Naive thymus-derived CD8-positive, alpha-beta T cell (primary cell): Measurements from ENCODE around the gene ASB1. TPM values are rescaled to one million over a fixed set of nuclear protein-coding genes. Genes with fewer than 3 reads are reported as not detected.
A peak's percentile ranks its signal among the peaks of the same experiment; 100 is the strongest.
"Not testable (repeated sequence)": the region's sequence is repeated elsewhere in the genome, so short reads cannot be mapped to it uniquely, and the experiment has no call there.

Experiments used
- ATAC-seq, 2 donors: fragments of 150-1000 bp; cut with Tn5 transposase in 1 of 2; sonication (Bioruptor Pico), chemical (Tn5 transposase) in 1 of 2; 1 replicate in 1 of 2; 2 replicates in 1 of 2; pipeline ENCODE4 v1.10.0; 2021; ENCODE audit warnings: mild to moderate bottlenecking in 2 of 2, moderate library complexity in 2 of 2
- POLR2A ChIA-PET: fragments of 350-600 bp; sonication (Branson Sonifier 250); formaldehyde crosslinking; loops from one replicate; lab custom pipeline; 2021; ENCODE audit warnings: antibody characterized with exemption; lab: Charles Lee
- DNase-seq, 10 donors: peaks; one replicate each; pipeline versions ENCODE4 v3.0.0 to v3.0.0-alpha.2; 2020 to 2022
- H3K27ac Mint-ChIP-seq, 10 donors: one replicate each; pipeline ENCODE4 v1.8.0; 2020 to 2022; ENCODE audit warnings: mild to moderate bottlenecking in 10 of 10, mixed read lengths in 10 of 10, moderate library complexity in 4 of 10, inconsistent platforms in 1 of 10
- H3K27me3 Mint-ChIP-seq, 5 donors: one replicate each; pipeline ENCODE4 v1.8.0; 2021 to 2022; ENCODE audit warnings: mixed read lengths in 5 of 5
- H3K36me3 Mint-ChIP-seq, 3 donors: one replicate each; pipeline ENCODE4 v1.8.0; 2020 to 2022; ENCODE audit warnings: mixed read lengths in 3 of 3, mild to moderate bottlenecking in 2 of 3, inconsistent platforms in 1 of 3
- H3K4me1 Mint-ChIP-seq, 4 donors: one replicate each; pipeline ENCODE4 v1.8.0; 2021 to 2022; ENCODE audit warnings: mixed read lengths in 4 of 4
- H3K4me3 Mint-ChIP-seq, 10 donors: one replicate each; pipeline ENCODE4 v1.8.0; 2020 to 2022; ENCODE audit warnings: mild to moderate bottlenecking in 10 of 10, mixed read lengths in 10 of 10, moderate library complexity in 6 of 10, inconsistent platforms in 1 of 10
- H3K9me3 Mint-ChIP-seq, 9 donors: one replicate each; pipeline ENCODE4 v1.8.0; 2020 to 2022; ENCODE audit warnings: mixed read lengths in 9 of 9, mild to moderate bottlenecking in 3 of 9, inconsistent platforms in 1 of 9, moderate library complexity in 1 of 9
- polyA plus RNA-seq, 3 donors: library from polyadenylated mRNA; unstranded; fragments of 300-500 nt; fragmentation: Illumina TruSeq; gene quantifications; one replicate each; pipeline ENCODE4 v1.2.3, GENCODE V29; 2021
- total RNA-seq, 8 experiments: library from RNA in 2 of 8; stranded (reverse) in 2 of 8; gene quantifications; one replicate each; pipeline ENCODE4 v1.2.3 and lab custom pipeline; 2021 to 2026

The ASB1 gene
- total and polyA plus RNA-seq, 5 experiments from 2014 or later: 23.3 to 53.3 (median 35.7) TPM

- ATAC-seq: no peak
- POLR2A ChIA-PET: no interaction called here
- H3K36me3 Mint-ChIP-seq: peaks cover 0 to 2% (median 2%) of the 10 kb centered on the region in 3 donors
- H3K27me3 Mint-ChIP-seq: no peaks in the 10 kb centered on the region
- peaks cover 0 to 9% (median 2%) of the 10 kb centered on the region in 4 donors for H3K4me1 Mint-ChIP-seq
- no peak overlapping the region for H3K4me3 Mint-ChIP-seq
- H3K9me3 Mint-ChIP-seq: no peaks in the 10 kb centered on the region
- H3K27ac Mint-ChIP-seq: no peak overlapping the region
- DNase-seq: no peak
These were observed 36.6 kb upstream of the ASB1 start for GRCh38 chr2:238389988-238390589.

DNA sequence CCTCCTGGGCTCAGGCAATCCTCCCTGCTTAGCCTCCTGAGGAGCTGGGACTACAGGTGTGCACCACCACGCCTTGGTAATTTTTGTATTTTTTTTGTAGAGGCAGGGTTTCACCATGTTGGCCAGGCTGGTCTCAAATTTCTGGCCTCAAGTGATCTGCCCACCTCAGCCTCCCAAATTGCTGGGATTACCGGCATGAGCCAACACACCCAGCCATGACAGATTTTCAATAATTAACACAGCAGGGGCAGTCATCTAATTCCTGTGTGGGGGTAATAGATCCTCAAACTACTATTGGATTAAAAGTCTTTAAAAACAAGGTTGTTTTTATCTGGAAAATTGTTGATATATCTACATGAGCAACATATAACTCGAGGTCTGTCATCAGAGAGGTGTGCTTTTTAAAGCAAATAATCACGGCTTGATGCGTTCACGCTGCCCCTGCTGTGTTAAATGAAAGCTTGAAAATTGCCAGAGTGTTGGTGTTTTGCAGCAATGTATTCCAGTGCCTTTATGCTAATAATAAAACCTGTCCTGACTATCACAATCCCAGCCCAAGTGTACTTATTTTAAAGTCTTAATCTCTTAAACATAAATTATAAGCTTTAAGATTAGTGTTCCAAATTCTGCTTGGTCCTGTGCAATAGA is 35.6 kb upstream of the ASB1 start:
- H3K4me3 Mint-ChIP-seq: no peak overlapping the region
- ATAC-seq: no peak

DNA sequence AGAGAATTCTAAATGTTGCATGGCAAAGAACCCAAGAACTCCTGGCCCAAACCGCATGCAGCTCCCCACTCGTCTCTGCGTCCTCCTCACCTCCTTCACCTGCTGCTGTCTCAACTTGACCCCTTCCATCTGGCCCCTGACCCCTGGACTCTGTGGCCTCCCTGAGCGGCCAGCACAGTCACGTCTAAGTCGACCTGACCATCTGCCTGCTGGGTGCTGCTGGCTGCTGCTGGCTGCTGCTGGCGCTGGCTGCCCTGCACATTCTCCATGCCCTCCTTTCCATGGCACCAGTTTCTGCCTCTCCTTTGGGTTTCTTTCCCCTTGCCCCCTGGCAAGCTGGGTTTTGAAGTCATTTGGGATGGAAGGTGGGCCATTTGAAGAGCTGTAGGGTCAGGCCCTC is 30.1 kb upstream of the ASB1 start:
- no peaks in the 10 kb centered on the region for H3K27me3 Mint-ChIP-seq
- POLR2A ChIA-PET: no interaction called here
- DNase-seq (no peak), ATAC-seq (no peak)
- H3K4me1 Mint-ChIP-seq: no peaks in the 10 kb centered on the region
- H3K36me3 Mint-ChIP-seq: peaks cover 0 to 23% (median 3%) of the 10 kb centered on the region in 3 donors
- H3K9me3 Mint-ChIP-seq: no peaks in the 10 kb centered on the region
- no peak overlapping the region for H3K4me3 Mint-ChIP-seq
- peak overlapping the region in 1 of 10 donors; percentile 57 for H3K27ac Mint-ChIP-seq

More for the DNA sequence above, 35.6 kb upstream of the ASB1 start:
- DNase-seq: no peak
- Mint-ChIP-seq H3K4me1 (peaks cover 0 to 9% (median under 1%) of the 10 kb centered on the region in 4 donors), H3K27ac (no peak overlapping the region), H3K9me3 (no peaks in the 10 kb centered on the region), H3K36me3 (peaks cover 0 to 2% (median 2%) of the 10 kb centered on the region in 3 donors), H3K27me3 (no peaks in the 10 kb centered on the region)
- POLR2A ChIA-PET: interaction anchor here (0.6 kb wide), 1 partner anchor 15 kb away, joined by 7 read pairs; no protein-coding TSS in a partner anchor

GRCh38 chr2:238397356-238397755 is 29.4 kb upstream of the ASB1 start:
- POLR2A ChIA-PET: no interaction called here
- Mint-ChIP-seq H3K27me3 (no peaks in the 10 kb centered on the region), H3K9me3 (no peaks in the 10 kb centered on the region), H3K27ac (peak overlapping the region in 3 of 10 donors; percentile 27 to 57 (median 39)), H3K4me1 (no peaks in the 10 kb centered on the region), H3K36me3 (peaks cover 0 to 24% (median 5%) of the 10 kb centered on the region in 3 donors), H3K4me3 (no peak overlapping the region)
- ATAC-seq: no peak
- no peak for DNase-seq

- H3K4me1 Mint-ChIP-seq: no peaks in the 10 kb centered on the region
- H3K9me3 Mint-ChIP-seq: no peaks in the 10 kb centered on the region
- peaks cover 0 to 24% (median 5%) of the 10 kb centered on the region in 3 donors for H3K36me3 Mint-ChIP-seq
- no peak for DNase-seq
- ATAC-seq: no peak
- H3K27ac Mint-ChIP-seq: peak overlapping the region in 2 of 10 donors; percentile 64 to 70
- no peak overlapping the region for H3K4me3 Mint-ChIP-seq
- H3K27me3 Mint-ChIP-seq: no peaks in the 10 kb centered on the region
- POLR2A ChIA-PET: no interaction called here
These were observed 28.1 kb upstream of the ASB1 start for GRCh38 chr2:238398577-238398976.

GRCh38 chr2:238399094-238399493 is 27.6 kb upstream of the ASB1 start:
- Mint-ChIP-seq H3K9me3 (no peaks in the 10 kb centered on the region), H3K4me3 (no peak overlapping the region), H3K36me3 (peaks cover 0 to 24% (median 5%) of the 10 kb centered on the region in 3 donors), H3K27ac (no peak overlapping the region), H3K4me1 (no peaks in the 10 kb centered on the region), H3K27me3 (no peaks in the 10 kb centered on the region)
- POLR2A ChIA-PET: no interaction called here
- ATAC-seq: no peak
- no peak for DNase-seq

DNA sequence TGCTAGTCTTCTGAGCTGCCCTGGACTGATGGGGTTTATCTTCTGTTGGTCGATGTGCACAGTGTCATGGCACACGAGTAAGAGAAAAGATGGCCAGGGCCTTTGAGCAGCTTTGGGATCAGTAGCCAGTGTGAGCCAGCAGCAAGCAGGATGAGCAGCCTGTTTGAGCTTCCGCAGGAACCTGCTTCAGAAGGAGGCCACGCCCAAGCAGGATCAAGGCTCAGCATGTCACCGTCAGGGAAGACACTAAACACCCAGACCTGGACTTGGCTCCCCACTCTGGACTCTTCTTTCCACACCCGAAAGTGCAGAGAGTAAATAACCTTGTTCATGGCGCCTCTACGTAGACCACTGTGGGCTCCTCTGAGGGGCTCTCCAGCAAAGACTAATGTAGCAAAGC is 25.2 kb upstream of the ASB1 start:
- POLR2A ChIA-PET: no interaction called here
- Mint-ChIP-seq H3K4me1 (peaks cover 3 to 13% (median 12%) of the 10 kb centered on the region in 4 donors), H3K36me3 (peaks cover 0 to 24% (median 2%) of the 10 kb centered on the region in 3 donors), H3K27ac (peak overlapping the region in 1 of 10 donors; percentile 47), H3K9me3 (no peaks in the 10 kb centered on the region), H3K4me3 (no peak overlapping the region), H3K27me3 (no peaks in the 10 kb centered on the region)
- no peak for ATAC-seq
- no peak for DNase-seq

- POLR2A ChIA-PET: no interaction called here
- H3K27me3 Mint-ChIP-seq: no peaks in the 10 kb centered on the region
- no peak overlapping the region for H3K4me3 Mint-ChIP-seq
- H3K9me3 Mint-ChIP-seq: no peaks in the 10 kb centered on the region
- H3K36me3 Mint-ChIP-seq: peaks cover 0 to 22% (median 2%) of the 10 kb centered on the region in 3 donors
- no peak for DNase-seq
- H3K4me1 Mint-ChIP-seq: peaks cover 3 to 13% (median 12%) of the 10 kb centered on the region in 4 donors
- no peak overlapping the region for H3K27ac Mint-ChIP-seq
- no peak for ATAC-seq
These were observed 22.9 kb upstream of the ASB1 start for GRCh38 chr2:238403632-238404405.

- H3K4me3 Mint-ChIP-seq: no peak overlapping the region
- DNase-seq: no peak
- peaks cover 0 to 15% (median 2%) of the 10 kb centered on the region in 3 donors for H3K36me3 Mint-ChIP-seq
- H3K9me3 Mint-ChIP-seq: no peaks in the 10 kb centered on the region
- POLR2A ChIA-PET: no interaction called here
- no peak for ATAC-seq
- peak overlapping the region in 2 of 10 donors; percentile 92 to 94 for H3K27ac Mint-ChIP-seq
- H3K4me1 Mint-ChIP-seq: peaks cover 3 to 13% (median 12%) of the 10 kb centered on the region in 4 donors
- H3K27me3 Mint-ChIP-seq: no peaks in the 10 kb centered on the region
These were observed 22.1 kb upstream of the ASB1 start for GRCh38 chr2:238404406-238405216.

DNA sequence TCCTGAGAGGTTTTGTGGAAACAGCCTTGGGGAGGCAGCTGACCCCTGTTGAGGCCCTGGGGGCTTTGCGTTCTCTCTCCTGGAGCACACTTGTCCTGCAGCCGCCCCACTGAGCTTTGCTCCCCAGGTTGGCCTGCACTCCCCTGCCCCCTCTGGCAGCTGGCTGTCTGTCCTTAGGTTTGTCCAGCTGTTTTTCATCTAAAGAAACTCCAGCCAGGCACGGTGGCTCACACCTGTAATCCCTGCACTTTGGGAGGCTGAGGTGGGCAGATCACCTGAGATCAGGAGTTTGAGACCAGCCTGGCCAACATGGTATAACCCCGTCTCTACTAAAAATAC is 21.5 kb upstream of the ASB1 start:
- ATAC-seq, DNase-seq, H3K27me3 Mint-ChIP-seq, H3K9me3 Mint-ChIP-seq, POLR2A ChIA-PET, H3K4me3 Mint-ChIP-seq: not testable (repeated sequence)
- peaks cover 3 to 13% (median 12%) of the 10 kb centered on the region in 4 donors for H3K4me1 Mint-ChIP-seq
- H3K36me3 Mint-ChIP-seq: peaks cover 0 to 11% (median 2%) of the 10 kb centered on the region in 3 donors
- H3K27ac Mint-ChIP-seq: peak overlapping the region in 6 of 10 donors; percentile 27 to 94 (median 76)

DNA sequence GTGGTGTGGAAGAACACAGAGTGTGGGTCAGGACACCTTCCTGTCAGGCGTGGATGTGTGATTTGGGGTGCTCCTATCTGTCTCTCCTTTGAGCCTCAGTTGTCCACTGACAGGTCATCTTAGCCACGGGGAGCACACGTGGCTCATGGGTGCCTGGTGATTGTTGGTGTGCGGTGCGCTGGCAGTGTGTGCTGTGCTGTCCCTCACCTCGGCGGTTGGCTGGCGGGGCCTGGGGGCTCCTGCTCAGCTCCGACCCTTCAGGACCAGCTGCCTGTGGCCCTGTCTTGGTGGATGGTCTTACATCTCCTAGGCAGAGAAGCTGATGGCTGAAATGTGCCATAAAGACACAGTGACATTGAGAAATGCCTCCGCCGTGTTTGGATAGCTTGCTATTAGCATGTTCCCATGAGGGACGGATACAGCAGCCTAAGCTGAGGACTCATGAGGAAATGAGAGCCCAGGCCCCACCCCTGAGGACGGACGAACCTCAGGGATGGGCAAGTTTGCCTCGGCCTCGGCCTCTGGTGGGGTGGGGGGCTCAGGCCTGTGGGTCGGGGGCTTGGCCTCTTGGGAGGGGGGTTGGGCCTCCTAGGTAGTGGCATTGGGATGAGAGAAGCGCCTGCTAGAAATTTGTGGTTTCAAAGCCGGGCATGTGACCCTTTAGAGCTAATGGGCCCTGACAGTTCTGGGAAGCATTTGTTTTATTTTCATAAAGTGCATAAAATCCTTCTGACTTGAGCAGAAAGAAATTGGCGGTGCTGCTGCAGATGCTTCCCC is 20.3 kb upstream of the ASB1 start:
- H3K36me3 Mint-ChIP-seq: peaks cover 0 to 5% (median 2%) of the 10 kb centered on the region in 3 donors
- H3K27ac Mint-ChIP-seq: peak overlapping the region in 9 of 10 donors; percentile 14 to 94 (median 84)
- POLR2A ChIA-PET: interaction anchor here (0.8 kb wide), 1 partner anchor 16 kb away, joined by 7 read pairs; no protein-coding TSS in a partner anchor

GRCh38 chr2:238406998-238407285 is 19.8 kb upstream of the ASB1 start:
- no peak overlapping the region for H3K4me3 Mint-ChIP-seq
- H3K27me3 Mint-ChIP-seq: no peaks in the 10 kb centered on the region

More for the DNA sequence above, 20.3 kb upstream of the ASB1 start:
- no peak for ATAC-seq
- H3K4me1 Mint-ChIP-seq: peaks cover 3 to 13% (median 12%) of the 10 kb centered on the region in 4 donors
- DNase-seq: no peak
- peak overlapping the region in 4 of 10 donors; percentile 8 to 56 (median 47) for H3K4me3 Mint-ChIP-seq
- no peaks in the 10 kb centered on the region for H3K27me3 Mint-ChIP-seq
- no peaks in the 10 kb centered on the region for H3K9me3 Mint-ChIP-seq

More at GRCh38 chr2:238406998-238407285, 19.8 kb upstream of the ASB1 start:
- no peak for ATAC-seq
- Mint-ChIP-seq H3K4me1 (peaks cover 3 to 13% (median 12%) of the 10 kb centered on the region in 4 donors), H3K9me3 (no peaks in the 10 kb centered on the region), H3K27ac (peak overlapping the region in 2 of 10 donors; percentile 14 to 50), H3K36me3 (peaks cover 0 to 2% (median 0%) of the 10 kb centered on the region in 3 donors)
- POLR2A ChIA-PET: no interaction called here
- DNase-seq: no peak
